Gastroesophageal sphincter (tissue), 3 donors: Measurements from ENCODE around the gene SAT2.
"Not testable (repeated sequence)": the region's sequence is repeated elsewhere in the genome, so short reads cannot be mapped to it uniquely, and the experiment has no call there.

Source experiments
- POLR2A ChIP-seq, 2 donors: fragments of 450-650 bp; IDR thresholded peaks; one replicate each; pipeline ENCODE4 v1.6.1; 2017; ENCODE audit warnings: antibody characterized with exemption in 2 of 2, mild to moderate bottlenecking in 2 of 2, moderate library complexity in 1 of 2
- TF ChIP-seq, protein P1 (sequence below), 4 experiments: fragments of 200-600 bp in 2 of 4; fragments of 450-650 bp in 2 of 4; sonication (generic) in 1 of 4; IDR thresholded peaks; one replicate each; pipeline ENCODE4 v1.5.1; 2017 to 2019; ENCODE audit warnings: antibody characterized with exemption in 4 of 4, mild to moderate bottlenecking in 2 of 4, moderate library complexity in 2 of 4

GRCh38 chr17:7641635-7642034 lies 14.0 kb upstream of the SAT2 start:
- TF ChIP-seq, protein P1, sequence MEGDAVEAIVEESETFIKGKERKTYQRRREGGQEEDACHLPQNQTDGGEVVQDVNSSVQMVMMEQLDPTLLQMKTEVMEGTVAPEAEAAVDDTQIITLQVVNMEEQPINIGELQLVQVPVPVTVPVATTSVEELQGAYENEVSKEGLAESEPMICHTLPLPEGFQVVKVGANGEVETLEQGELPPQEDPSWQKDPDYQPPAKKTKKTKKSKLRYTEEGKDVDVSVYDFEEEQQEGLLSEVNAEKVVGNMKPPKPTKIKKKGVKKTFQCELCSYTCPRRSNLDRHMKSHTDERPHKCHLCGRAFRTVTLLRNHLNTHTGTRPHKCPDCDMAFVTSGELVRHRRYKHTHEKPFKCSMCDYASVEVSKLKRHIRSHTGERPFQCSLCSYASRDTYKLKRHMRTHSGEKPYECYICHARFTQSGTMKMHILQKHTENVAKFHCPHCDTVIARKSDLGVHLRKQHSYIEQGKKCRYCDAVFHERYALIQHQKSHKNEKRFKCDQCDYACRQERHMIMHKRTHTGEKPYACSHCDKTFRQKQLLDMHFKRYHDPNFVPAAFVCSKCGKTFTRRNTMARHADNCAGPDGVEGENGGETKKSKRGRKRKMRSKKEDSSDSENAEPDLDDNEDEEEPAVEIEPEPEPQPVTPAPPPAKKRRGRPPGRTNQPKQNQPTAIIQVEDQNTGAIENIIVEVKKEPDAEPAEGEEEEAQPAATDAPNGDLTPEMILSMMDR (IDR thresholded peaks at IDR 0.05) = not testable (repeated sequence)
- not testable (repeated sequence) for TF ChIP-seq POLR2A (IDR thresholded peaks at IDR 0.05)
